Right hindlimb (tissue), 1 donor: ENCODE results near the gene AP1B1.

Source experiments
- DNase-seq: peaks from one replicate; pipeline ENCODE4 v3.0.0-alpha.2; 2018

Gene AP1B1

DNA sequence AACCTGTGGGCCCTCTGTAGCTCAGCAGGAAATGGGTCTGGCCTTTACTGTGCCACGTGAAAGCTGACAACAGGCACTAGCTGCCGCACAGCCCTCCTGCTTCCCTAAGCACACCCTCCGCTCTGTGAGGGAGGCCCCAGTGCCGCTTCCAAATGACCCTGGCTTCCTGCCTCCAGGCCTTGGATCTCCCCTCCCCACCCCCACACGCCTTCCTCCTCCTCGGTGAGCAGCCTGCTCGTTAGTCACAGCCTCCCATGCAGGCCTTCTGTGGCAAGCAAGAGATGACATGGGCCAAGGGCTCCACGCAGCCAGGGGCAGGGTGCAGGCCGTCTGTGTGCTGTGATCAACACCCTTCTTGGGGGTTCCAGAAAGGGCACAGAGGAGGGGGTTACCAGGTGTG lies 57.6 kb downstream of the AP1B1 start:
- peak; percentile 59 for DNase-seq

GRCh38 chr22:29330291-29330690 lies 58.1 kb downstream of the AP1B1 start:
- peak; percentile 20 for DNase-seq

GRCh38 chr22:29329581-29329980 lies 58.8 kb downstream of the AP1B1 start:
- no peak for DNase-seq

- peak; percentile 85 for DNase-seq
Observed at GRCh38 chr22:29328566-29329500, 59.5 kb downstream of the AP1B1 start.

- peak; percentile 20 for DNase-seq
Observed at GRCh38 chr22:29328055-29328454, 60.3 kb downstream of the AP1B1 start.

DNA sequence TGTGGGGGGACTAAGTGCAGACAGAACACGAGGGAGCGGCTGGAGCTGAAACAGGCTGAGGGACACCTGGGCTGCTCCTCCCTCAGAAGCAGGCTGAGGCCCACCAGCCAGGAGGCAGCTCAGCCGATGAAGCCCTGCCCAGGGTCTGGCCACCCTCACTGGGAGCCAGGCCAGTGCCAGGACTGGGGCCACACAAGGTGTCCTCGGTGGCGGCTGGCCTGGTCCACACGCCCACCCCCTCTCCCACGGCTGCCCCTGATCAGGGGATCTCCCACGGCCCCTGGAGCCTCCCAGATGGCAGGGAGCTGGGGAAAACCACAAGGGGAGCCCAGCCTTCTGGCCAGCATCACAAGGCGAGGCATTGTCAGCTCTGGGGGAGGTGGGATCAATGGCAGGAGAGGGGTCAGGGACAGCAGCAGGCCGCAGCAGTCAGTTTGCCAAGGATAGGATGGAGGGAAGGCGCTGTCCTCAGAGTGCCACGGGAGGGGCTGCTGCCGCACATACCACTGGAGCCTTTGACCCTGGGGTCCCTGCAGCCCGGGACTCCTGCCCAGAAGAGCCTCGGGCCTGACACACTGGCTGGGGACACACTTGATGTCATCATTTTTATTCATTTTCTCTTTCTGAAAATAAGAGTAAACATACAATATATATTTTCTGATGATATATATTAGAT lies 61.1 kb downstream of the AP1B1 start:
- DNase-seq = peak; percentile 18

DNA sequence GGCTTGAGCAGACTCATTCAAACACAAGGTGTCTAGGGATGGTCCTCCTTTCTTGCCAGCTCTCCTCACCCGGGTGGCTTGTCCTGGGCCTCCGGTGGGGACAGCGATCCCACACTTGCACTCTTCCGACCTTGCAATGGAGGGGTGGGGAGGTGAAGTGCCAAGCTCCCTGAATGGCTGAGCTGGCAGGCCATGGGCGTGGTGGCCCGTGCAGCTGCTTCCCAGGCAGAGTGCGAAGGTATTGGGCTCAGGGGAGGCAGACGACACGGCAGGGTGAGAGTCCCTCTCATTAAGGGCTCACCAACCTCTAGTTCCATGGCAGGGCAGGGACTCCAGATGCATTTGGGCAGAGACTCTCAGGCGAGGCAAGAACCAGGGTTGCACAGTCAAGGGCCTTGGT lies 61.9 kb downstream of the AP1B1 start:
- DNase-seq = no peak

- peak; percentile 16 for DNase-seq
Observed at GRCh38 chr22:29325785-29326315, 62.5 kb downstream of the AP1B1 start.

DNA sequence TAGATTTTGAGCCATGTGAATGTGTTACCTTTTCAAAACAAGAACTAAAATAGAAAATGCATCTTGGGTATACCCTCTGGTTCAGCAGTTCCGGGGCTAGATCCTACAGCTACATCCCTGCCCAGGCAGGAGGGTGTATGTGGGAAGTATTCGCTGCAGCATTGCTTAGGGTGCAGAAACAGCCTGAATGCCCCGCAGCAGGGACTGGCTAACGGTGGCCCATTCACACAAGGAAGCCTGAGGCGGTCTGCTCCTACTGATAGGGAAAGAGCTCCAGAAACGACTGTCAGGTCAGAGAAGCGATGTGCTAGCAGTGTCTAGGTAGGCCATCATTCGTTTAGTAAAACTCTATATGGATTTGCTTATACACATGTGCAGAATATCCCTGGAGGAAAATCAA lies 63.0 kb downstream of the AP1B1 start:
- no peak for DNase-seq

DNA sequence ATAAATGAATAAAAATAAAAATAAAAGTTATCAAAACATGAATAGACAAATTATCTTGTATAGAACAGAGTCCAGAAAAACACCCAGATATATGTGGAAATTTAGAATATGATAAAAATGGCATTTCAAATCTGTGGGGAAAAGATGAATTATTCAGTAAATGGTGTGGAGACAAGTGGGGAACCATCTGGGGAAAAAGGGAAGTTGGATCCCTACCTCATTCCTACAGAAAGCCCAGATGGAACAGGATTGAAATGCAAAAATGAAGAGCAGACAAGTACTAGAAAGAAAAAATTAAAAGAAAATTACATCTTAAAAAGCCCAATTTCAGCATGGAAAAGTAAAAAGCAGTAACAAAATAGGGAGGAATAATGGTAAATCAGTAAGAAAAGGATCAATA lies 64.7 kb downstream of the AP1B1 start:
- no peak for DNase-seq

DNA sequence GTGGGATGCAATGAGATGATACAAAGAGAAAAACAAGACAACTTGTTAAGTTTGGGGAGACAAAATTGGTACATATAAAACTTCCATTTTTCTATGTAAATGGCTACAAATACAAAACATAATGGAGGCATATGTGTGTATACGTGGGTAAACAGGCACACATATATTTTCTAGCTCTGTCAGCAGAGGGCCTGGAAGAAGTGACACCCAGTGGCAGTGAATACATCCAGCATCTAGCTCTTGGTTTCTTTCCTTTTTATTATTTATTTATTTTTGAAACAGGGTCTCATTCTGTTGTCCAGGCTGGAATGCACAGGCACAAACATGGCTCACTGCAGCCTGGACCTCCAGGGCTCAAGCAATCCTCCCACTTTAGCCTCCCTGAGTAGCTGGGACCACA lies 67.8 kb downstream of the AP1B1 start:
- DNase-seq = no peak

GRCh38 chr22:29319072-29319471 lies 69.3 kb downstream of the AP1B1 start:
- DNase-seq = peak; percentile 18

DNA sequence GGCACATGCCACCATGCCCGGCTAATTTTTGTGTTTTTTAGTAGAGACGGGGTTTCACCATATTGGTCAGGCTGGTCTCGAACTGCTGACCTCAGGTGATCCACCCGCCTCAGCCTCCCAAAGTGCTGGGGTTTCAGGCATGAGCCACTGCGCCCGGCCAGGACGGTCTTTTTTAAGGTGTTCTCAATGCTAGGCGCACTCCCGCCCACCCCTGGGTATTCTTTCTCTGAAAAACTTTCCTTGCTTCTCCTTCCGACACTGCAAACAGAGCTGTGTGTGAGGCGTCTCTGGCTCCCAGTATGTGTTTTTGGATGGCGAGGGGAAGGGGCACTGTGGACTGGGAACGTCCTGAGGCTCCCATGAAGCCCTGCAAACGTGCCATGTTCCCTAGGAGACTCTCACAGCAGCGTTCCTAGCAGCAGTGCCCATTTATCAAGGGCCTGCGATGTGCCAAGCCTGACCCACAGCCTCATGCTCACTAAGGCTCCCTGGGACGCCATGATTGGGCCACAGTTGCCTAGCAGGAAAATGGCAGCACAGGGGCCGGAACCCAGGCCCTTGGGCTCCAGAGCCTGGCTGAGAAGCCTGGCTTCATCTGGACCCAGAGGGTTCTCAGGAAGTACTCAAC lies 70.4 kb downstream of the AP1B1 start:
- peak; percentile 7 for DNase-seq

DNA sequence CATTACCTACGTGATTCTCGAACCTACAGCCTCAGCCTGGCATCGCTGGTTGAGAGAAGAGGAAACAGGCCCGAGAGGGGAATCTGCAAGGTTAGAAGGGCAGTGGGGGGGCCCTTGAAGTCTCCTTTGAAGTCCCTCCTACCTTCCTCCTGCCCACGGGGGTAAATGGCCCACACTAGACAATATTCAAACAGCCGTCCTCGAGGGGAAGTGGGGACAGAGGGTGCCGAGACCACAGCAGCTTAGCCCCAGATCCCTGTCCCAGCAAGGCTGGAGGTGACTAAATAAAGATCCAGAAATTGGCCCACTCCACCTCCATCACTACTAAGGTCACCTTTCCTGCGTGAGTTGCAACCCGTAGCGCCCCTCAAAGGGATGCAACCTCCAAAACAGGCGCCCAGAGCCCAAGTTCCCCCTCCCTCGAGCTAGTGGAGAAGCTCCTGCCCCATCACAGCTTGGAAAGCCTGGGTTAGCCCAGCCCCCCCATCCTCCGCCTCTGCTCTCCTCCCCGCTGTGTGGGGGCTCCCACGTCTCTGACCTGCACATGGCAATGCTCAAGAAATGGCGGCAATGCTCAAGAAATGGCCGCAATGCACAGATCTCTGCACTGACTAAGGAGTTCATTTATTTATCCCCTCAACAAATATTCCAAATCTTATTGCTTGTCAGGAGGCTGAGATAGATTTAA lies 72.1 kb downstream of the AP1B1 start:
- DNase-seq = peak; percentile 20

GRCh38 chr22:29315286-29316140 lies 72.9 kb downstream of the AP1B1 start, which contains the start of gene RASL10A:
TSS of gene RASL10A (minus strand) at chr22:29315697. CDS start at chr22:29315246, 451 bp downstream.
- DNase-seq = peak; percentile 68

DNA sequence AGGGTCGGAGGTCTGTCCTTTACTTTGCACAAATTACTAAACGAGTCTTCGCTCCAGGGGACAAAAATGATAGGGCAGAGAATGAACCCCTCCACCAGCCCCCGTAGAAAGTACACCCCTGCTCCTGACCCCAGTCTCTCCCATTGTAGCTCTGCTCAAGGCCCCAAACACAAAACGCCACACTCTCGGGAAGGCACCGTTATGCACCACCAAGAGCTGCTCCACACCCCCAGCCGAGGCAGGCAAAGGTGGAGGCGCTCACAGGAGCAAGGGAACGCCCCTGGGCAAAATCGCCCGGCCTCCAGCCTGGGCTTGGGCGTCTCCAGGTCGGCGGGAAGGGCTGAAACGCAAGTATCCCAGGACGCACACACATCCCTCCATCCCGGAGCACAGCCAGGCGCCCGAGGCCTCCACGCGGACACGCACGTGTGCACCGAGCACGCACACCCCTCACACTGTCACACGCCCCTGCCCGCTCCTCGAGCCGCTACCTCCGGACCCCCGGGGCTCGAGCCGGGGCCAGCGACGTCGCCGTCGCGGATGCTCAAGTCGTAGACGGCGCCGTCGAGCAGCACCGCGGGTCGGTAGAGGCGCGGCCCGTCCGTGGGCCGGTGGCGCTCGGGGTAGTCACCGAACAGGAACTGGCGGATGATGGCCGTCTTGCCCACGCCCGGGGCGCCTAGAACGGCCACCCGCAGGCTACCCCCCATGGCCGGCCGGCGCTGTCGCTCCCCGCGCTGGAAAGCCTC lies 73.7 kb downstream of the AP1B1 start:
- peak; percentile 36 for DNase-seq

GRCh38 chr22:29313576-29314466 lies 74.5 kb downstream of the AP1B1 start:
- DNase-seq = peak; percentile 38

DNA sequence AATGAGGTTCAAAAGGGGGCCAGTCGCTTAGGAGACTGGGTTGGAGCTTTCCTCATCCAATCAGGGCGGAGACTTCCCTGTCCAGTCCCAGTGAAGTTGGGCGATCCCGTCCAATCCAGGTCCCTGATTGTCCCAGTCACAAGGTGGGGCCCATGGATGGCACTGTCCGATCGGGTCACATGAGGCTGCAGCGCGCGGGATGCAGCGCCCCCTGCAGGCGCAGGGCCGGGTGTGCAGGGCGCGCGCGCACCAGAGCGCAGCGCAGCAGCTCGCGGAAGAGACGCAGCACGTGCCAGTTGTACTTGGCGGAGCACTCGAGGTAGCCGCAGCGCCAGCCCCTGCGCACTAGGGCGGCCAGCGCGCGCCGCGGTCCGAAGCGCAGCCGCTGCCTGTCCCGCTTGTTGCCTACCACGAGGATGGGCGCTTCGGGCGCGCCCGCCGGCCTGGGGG lies 75.2 kb downstream of the AP1B1 start:
- DNase-seq = peak; percentile 76
